Muscle of back (tissue), 13 donors: Measurements from ENCODE around the gene TUFT1. TPM values are rescaled to one million over a fixed set of nuclear protein-coding genes. Genes with fewer than 3 reads are reported as not detected.

Experiments
- DNase-seq, 3 donors: peaks; one replicate each; pipeline versions ENCODE4 v3.0.0 to v3.0.0-alpha.2; 2013
- long read RNA-seq, 9 donors: transcript quantifications; one replicate each; lab custom pipeline, GENCODE V29; 2026
- polyA plus RNA-seq, 10 donors: library from polyadenylated mRNA; unstranded; fragments of 120-200 nt; gene quantifications; one replicate each; pipeline ENCODE4 v1.2.1, GENCODE V29; 2013; ENCODE audit not compliant: insufficient read length in 10 of 10

Gene TUFT1, protein sequence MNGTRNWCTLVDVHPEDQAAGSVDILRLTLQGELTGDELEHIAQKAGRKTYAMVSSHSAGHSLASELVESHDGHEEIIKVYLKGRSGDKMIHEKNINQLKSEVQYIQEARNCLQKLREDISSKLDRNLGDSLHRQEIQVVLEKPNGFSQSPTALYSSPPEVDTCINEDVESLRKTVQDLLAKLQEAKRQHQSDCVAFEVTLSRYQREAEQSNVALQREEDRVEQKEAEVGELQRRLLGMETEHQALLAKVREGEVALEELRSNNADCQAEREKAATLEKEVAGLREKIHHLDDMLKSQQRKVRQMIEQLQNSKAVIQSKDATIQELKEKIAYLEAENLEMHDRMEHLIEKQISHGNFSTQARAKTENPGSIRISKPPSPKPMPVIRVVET
- polyA plus RNA-seq = 1 to 10 TPM; 6.5 to 9.7 (median 7.9) TPM
- long read RNA-seq, donor 1, partial matches to known transcripts = 7 of 8 reads
- long read RNA-seq, donor 1, other reads (novel, unspliced or antisense) = 0 of 8 reads
- long read RNA-seq, donor 2 = 0 reads
- long read RNA-seq, donor 3 = 0 reads
- long read RNA-seq, donor 4, partial matches to known transcripts = 0 of 1 reads
- long read RNA-seq, donor 4, other reads (novel, unspliced or antisense) = 0 of 1 reads
- long read RNA-seq, donor 5 = 0 reads
- long read RNA-seq, donor 6, partial matches to known transcripts = 0 of 1 reads
- long read RNA-seq, donor 6, other reads (novel, unspliced or antisense) = 0 of 1 reads
- long read RNA-seq, donor 7, partial matches to known transcripts = 5 of 5 reads
- long read RNA-seq, donor 7, other reads (novel, unspliced or antisense) = 0 of 5 reads
- long read RNA-seq, donor 8, partial matches to known transcripts = 0 of 1 reads
- long read RNA-seq, donor 8, other reads (novel, unspliced or antisense) = 0 of 1 reads
- long read RNA-seq, donor 9 = 0 reads

DNA sequence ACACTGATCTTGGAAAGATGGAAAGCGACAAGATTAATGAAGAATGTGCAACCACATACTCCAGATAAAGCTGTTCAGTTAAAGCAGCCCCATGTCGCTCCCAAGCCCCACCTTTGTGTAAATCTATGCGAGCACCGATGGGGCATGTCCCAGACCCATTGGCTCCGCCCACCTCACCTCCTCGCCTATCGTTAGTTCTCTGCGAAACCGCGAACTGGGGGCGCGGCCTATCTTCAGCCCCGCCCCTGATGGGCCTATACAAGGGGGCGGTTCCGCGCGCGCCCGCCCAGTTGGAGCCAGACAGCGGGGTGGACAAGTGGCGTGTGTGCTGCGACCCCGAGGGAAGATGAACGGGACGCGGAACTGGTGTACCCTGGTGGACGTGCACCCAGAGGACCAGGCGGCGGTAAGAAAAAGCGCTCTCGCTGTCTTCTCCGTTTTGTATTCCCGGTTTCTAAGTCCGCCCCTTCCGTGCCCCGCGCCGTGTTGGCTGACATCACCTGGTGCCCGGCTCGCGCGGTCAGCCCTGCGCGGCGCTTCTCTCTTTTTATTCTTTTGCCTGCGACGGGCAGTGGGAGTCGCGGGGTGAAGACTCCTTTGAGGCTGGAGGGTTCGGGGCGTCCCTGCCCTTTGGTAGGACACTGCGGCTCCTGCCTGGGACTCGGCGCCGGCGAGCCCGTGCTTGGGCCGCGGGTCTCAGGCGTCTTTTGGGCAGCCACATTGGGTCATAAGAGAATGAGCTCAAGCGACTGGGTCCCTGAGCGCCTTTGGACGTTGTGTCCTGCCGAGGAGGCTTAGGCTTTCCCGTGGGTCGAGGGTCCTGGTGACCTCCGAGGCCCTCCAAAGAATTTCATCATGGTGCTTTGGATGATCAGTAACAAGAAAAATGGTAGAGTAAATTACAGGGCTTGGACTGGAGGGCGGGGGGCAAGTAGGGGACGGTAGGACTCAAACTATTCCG, at the start of gene TUFT1:
TUFT1 (plus strand) TSS at position 289 of the 961 bp plus-strand sequence; CDS start at position 347, 58 bp downstream.
- peak; percentile 90 to 96 (median 91) for DNase-seq

DNA sequence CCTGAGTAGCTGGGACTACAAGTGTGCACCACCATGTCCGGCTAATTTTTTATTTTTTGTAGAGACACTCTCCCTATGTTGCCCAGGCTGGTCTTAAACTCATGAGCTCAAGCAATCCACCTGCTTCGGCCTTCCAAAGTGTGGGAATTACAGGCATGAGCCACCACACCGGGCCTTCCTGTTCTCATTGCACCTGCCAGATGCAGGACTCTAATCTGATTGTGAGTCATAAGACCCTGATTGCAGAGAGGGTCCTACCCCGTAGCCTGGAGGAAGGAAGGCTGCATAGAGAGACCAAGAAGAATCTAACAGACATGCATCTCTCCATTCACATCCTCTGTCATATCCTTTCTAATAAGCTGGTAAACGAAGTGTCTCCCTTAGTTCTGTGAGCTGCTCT, 48.5 kb upstream of the TUFT1 start:
- no peak for DNase-seq

DNA sequence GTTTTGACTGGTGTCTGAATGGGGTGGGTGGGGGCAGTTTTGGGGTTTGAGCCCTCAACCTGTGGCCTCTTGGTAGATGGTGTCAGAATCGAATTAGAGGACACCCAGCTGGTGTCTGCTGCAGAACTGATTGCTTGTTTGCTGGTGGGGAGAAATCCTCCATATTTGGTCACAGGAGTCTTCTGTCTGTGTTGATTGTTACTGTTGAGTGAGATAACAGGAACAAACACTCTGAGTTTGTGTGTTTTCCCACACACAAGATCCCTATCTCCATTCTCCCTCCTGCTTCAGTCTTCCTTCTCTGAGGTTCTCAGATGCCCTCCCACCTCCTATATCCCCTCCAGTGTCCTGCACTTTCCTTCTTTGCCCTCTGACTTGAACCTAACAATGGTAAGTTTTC, 48.0 kb upstream of the TUFT1 start:
- DNase-seq = no peak

DNA sequence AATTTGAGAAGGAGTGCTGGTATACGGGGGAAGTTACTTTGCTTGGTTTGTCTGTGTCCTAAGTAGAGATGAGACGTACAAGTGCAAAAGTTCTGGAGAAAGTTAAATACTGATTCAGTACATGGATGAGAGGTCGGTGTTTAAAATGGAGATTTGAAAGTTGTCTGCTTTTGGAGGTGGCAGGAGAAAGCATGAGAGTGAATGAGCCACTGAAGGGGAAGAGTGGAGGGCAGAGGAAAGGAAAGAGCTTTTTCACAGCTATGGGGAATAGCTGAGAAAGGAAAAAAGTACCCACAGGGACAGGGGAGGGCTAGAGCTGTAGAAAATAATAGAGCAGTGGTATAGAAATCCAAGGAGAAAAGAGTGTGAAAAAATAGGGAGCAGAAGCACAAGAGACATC, 47.1 kb upstream of the TUFT1 start:
- DNase-seq = no peak

DNA sequence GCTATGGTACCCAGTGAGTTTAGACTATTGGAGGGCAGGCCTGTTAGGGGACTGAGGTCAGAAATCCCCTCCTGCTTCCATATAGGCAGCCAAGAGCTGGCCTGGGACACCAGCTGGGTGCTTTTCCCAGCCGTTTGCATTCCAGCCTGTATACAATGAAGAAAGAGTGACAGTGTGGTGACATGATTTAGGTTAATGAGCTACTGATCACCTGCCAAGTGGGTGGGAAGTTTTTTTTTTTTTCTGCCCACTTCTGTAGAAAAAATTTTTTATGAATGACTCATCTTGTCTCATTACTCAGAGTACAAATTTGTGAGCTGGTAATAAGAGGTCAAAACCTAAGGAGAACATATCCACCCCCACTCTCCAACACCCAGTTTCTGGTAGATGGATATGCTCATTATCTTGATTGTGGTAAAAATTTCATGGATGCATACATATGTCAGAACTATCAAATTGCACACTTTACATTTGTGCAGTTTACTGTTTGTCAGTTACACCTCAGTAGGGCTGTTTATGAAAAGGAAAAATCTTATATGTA, 45.3 kb upstream of the TUFT1 start:
- peak in 2 of 3 donors; percentile 33 to 58 for DNase-seq

DNA sequence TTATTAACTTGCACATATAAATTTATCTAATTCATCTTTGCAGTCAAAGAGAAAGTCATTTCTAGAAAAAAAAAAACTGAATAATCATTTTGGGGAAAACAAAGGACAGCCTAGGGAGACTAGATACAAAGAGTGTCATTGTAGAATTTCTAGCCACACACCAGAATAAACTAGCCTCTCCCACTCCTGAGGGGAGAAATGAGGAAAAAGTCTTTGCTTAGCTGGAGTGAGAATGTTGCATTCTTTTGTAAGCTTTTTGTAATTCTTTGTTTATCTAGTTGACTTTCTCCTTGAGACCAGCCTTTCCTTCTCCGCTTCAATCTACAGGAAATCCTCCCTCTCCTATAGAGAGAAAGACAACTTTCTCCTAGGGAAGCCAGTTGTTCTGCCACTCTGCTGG, 44.8 kb upstream of the TUFT1 start:
- DNase-seq = no peak

DNA sequence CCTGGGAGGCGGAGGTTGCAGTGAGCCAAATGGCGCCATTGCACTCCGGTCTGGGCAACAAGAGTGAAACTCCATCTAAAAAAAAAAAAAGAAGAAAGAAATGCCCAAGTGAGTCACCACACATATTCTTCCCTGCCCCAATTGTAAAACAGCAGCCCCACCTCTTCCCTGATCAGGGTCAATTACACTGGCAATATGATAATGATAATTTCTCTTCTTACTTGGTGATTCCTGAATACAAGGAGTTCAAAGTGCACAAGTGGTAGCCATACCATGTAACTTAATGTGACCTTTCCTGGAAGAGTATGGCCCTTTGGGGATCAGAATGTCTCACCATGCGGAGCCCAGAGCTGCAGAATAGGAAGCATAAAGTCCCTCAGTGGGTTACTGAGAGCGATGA, 40.7 kb upstream of the TUFT1 start:
- DNase-seq = no peak

DNA sequence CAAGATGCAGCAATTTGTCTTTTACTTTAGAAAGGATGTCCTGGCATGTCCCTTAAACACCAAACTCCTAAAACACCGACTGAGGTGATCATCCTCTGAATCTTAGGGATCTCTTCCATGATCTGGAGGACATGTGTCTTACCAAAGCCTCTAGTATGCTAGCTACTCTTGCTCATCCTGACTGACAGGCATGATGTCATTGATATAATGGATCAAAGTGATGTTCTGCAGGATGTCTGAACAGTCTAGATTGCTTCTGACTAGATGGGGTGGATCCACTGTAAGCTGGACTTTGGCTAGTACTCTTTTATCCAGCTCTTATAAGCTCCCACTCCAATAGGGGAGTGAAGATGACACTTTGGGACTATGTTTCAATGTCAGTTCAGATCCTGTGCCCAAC, 40.2 kb upstream of the TUFT1 start:
- DNase-seq = no peak

DNA sequence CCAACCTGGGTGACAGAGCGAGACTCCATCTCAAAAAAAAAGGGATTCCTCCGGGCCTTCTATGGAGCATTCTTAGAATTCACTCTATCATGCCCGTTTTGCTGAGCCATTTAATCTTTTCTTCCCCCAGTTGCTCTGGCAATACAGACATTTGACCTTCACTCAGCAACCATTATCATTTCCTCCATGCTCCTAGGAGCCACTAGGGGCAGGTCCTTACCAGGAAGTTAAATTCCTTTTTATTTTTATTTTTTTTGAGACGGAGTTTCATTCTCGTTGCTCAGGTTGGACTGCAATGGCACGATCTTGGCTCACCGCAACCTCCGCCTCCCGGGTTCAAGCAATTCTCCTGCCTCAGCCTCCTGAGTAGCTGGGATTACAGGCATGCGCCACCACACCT, 38.6 kb upstream of the TUFT1 start:
- DNase-seq = no peak

DNA sequence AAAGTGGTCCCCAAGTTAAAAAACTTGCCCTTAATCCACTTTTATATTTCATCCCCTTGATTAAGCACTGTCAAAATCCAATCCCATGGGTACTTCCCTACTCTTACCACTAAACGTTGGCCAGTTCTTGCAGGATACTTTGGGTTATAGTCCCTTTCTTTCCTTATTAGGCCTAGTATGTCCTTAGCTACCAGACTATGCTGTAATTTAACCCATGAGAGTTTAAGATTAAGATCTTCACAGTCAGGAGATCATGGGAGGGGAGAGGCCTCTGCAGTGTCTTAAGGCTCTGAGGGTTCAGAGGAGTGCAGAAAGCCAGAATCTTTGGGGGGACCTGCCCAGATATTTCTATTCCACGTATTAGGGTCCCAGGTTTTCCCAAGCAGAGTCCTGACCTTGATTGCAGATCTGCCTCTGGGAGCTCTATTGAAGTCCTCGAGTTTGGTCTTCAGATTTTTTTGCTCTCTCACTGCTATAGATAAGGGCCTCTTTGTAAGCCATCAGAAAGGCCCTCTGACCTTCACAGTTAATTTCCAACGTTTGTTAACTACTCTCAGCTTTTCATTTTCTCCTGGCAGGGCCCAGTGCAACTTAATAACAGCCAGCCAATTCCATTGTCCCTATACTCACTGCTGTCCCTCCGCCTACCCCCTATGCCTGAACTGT, 37.9 kb upstream of the TUFT1 start:
- no peak for DNase-seq

DNA sequence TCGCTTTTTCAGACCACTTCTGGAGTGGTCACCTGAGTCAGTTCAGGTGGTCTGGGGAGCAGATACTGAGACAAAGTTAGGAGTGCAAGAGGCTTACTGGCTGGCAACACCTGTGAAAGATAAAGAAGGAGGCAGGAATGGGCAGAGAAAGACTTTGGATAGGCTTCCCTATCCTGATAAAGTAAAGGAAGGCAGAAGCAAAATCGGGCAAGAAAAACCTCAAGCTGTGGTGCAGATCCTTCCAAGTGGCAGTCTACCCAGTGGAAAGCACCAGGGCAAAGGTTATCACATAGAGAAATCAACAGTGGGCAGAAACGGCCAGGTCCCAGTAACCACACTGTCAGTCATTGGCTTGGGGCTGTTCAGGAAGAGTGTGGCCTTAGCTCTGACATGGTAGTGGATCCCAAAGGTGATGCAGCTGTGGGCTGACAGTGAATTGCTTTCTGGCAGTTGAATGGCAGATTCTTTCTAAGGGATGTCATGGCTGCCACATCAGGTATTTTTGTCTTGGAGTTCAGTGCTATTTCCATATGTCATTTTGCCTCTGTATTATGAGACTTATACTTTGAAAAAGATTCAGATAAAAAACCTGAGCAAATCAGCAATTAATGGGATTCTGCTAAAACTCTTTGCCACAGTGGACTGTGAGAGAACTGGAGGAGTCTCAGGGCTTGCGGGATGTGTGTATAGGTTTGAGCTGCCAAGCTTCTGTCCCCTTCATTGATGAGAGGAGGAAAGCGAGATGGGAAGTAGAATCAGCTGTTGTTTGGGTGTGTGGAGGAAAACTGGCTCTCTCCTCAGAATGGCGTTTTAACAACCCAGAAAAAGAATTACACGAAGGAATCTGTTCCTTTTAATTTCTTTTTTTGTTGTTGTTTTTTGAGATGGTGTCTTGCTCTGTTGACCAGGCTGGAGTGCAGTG, 37.0 kb upstream of the TUFT1 start:
- DNase-seq = no peak

DNA sequence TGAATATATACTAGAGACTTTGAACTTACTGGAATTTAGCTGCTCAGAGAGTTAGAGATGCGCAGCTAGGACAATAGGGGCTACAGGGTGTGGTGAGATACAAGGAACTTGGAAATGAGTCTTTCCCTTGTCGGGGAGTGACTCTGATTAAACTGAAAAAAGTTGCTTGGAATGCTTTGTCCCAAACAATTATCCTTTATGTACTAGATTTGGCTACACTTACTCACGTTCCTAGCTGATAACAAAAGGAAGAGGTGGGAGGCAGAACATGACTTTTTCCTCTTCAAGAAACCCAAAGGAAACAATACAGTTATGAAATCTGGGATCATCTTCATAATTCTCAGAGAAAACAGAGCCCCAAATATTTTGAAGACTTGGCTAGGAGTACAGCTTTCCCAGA, 35.9 kb upstream of the TUFT1 start:
- no peak for DNase-seq

DNA sequence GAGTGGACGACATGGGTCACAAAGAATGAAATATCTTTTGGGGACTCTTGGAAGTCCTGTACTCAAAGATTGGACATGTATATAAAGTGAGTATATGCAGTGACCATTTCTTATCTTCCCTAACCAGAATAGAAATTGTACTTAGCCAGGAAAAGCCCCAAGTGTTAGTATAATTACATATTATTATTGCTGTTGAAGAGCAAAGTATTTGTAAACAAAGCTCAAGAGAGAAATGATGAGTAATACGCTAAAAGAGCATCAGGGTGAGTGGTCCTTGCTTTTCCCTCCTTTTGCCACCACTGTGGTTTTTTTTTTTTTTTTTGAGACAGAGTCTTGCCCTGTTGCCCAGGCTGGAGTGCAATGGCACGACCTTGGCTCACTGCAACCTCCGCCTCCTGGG, 35.4 kb upstream of the TUFT1 start:
- DNase-seq = no peak

DNA sequence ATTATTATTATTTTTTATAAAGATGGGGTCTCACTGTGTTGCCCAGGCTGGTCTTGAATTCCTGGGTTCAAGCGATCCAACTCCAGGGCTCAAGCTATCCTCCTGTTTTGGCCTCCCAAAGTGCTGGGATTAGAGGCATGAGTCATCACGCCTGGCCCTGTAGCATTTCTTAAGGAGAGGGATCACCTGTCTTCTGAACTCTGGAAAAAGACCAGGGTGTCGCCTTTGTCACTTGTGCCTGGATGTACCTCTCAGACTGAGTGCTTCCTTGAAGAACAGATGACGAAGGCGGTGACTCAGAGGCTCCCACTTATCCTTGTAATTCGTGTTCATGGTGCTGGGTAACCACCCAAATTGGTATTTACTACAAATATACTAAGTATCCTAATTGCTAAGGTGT, 31.3 kb upstream of the TUFT1 start:
- DNase-seq = no peak

DNA sequence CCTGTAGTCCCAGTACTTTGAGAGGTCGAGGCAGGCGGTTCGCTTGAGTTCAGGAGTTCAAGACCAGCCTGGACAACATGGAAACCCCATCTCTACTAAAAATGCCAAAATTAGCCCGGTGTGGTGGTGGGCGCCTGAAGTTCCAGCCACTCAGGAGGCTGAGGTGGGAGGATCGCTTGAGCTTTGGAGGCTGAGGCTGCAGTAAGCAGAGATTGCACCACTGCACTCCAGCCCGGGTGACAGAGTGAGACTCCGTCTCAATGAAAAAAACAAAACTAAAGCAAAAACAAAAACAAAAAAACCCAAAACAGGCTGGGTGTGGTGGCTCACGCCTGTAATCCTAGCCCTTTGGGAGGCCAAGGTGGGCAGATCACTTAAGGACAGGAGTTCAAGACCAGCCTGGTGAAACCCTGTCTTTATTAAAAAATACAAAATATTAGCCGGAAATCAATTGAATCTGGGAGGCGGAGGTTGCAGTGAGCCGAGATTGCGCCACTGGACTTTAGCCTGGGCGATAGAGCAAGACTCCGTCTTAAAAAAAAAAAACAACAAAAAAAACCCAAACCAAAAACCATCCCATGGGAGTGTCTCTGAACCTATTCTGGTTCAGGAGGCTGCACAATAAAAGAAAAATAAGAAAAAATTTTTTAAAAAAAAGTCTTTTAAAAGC, 30.6 kb upstream of the TUFT1 start:
- no peak for DNase-seq

DNA sequence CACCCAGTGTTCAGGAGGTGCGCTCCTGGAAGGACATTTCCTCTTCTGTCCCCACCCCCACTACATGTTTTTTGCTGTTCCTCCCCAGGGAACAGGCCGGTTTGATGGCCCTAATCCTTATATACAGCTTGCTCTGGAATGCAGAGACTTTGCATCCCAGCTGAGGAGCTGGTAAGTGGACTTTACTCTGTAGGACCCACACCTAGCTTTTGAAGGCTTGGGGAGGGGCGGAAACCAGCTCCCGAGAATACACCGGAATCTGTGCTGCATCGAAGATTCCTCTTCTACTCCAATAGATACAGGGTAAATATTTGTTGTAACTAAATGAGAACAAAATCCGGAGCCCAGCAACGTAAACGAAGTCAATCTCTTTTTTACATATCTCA, 30.1 kb upstream of the TUFT1 start:
- peak in 1 of 3 donors; percentile 18 for DNase-seq

DNA sequence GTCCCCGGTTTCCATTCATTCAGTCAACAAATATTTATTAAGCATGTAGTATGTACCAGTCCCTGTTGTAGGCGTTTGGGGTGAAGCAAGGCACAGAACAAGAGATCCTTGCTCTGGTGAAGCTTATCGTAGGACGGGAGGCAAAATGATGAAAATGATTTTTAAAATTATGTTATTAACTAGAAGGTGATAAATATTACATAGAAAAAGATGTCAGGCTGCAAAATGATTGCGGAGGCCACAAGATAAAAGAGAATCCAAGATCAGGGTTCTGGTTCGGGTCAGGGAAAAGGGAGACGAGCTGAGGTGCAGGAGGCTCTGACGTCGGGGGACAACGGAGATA, 29.5 kb upstream of the TUFT1 start:
- no peak for DNase-seq

DNA sequence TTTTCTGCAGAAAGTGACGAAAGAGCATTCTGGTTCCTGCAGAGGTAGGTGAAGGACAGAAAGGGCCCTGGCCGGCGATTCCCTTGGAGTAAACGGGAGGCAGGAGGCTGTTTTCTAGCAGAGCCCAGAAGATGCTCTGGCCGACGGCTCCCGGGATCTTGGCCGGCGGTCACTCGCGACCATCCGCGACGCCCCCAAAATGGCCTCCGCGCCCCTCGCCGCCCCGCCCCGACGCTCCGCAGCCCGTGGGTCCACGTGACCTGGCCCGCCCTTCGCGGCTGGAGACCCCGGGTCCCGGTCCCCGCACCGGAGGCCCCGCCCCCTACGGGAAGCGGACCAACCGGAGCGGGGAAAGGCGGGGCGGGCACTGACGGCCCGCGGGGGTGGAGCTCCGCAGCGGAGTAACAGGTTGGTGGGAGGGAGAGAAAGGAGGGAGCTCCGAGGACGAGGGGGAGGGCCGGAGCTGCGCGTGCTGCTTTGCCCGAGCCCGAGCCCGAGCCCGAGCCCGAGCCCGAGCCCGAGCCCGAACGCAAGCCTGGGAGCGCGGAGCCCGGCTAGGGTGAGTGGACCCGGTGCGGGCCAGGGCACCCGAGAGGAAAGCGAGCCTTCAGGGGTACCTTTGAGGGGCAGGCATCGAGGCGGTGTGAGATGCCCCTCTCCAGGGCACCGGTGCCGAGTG, 29.0 kb upstream of the TUFT1 start, which contains the start of gene CGN:
CGN (plus strand) TSS at position 431 of the 679 bp plus-strand sequence. CDS start 7,133 bp downstream, outside the sequence.
- DNase-seq = peak; percentile 64 to 91 (median 86)
